Measurements from ENCODE around the gene BPIFB2.

The BPIFB2 gene

DNA sequence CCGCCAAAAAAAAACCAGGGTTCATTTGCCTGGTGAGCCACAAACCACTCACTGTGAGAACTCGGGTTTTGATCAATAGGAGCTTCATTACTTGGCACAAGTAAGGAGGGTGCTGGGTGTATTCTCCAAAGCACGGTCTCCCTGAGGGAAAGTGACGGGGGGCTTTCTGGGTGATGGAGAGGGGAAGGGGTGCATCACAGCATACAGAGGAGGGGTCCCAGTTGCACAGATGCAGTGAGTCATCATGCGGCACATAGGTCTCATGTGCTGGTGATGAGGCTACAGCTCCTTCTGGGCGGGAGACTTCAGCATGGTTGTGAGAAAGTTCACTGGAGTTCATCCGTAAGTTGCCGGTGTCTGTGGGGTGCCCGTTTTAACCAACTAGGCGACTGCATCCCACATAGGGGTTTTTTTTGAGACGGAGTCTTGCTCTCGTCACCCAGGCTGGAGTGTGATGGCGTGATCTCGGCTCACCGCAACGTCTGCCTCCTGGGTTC, 39.5 kb upstream of the BPIFB2 start:
- no peak overlapping the region for H3K4me3 ChIP-seq (ENCODE audit: low read depth, low read length)
- no peak for DNase-seq (ENCODE audit: low read depth)
- TF ChIP-seq, protein P1, sequence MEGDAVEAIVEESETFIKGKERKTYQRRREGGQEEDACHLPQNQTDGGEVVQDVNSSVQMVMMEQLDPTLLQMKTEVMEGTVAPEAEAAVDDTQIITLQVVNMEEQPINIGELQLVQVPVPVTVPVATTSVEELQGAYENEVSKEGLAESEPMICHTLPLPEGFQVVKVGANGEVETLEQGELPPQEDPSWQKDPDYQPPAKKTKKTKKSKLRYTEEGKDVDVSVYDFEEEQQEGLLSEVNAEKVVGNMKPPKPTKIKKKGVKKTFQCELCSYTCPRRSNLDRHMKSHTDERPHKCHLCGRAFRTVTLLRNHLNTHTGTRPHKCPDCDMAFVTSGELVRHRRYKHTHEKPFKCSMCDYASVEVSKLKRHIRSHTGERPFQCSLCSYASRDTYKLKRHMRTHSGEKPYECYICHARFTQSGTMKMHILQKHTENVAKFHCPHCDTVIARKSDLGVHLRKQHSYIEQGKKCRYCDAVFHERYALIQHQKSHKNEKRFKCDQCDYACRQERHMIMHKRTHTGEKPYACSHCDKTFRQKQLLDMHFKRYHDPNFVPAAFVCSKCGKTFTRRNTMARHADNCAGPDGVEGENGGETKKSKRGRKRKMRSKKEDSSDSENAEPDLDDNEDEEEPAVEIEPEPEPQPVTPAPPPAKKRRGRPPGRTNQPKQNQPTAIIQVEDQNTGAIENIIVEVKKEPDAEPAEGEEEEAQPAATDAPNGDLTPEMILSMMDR (IDR thresholded peaks at IDR 0.05; ENCODE audit: low read depth, low read length, missing control alignments) = no peak

- TF ChIP-seq, protein P1 (IDR thresholded peaks at IDR 0.05; ENCODE audit: low read depth, low read length, missing control alignments) = no peak
- no peak for DNase-seq (ENCODE audit: low read depth)
- H3K4me3 ChIP-seq (ENCODE audit: low read depth, low read length) = no peak overlapping the region
Measured at GRCh38 chr20:32968478-32969241, 38.8 kb upstream of the BPIFB2 start.

DNA sequence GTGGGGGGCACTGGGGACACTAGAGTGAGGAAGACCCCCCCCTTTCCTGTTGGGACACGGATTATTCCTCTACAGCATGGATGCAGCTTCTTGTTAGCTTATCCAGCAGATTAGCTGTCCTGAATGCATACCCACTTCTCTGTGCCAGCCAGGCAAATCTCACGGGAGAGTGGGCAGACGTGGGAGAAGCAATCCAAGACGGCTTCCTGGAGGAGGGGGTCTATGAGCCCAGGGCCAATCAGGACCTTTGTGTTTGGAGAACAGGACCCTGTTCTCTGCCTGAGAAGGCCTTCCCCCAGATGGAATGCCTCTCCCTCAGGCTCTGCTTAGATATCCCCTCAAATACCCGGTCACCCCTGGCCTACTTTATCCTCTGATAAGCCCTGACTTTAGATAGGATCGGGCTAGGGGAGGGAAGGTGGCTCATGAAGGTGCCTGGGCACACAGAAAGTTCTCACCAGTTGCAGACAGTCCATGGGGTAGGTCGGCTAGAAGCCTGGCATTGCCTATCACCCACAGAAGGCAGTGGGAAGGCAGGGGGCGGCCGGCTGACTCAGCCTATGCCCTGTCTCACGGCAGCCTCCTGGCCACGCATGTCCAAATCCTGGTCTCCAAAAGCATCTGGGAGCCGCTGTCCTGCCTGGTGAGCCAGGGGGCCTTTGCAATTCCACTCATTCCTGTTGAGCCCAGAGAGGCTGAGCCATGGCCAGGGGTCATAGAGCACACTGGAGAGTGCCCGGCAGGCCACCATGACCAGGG, 38.0 kb upstream of the BPIFB2 start:
- H3K4me3 ChIP-seq (ENCODE audit: low read depth, low read length) = no peak overlapping the region
- TF ChIP-seq, protein P1 (IDR thresholded peaks at IDR 0.05; ENCODE audit: low read depth, low read length, missing control alignments) = no peak
- no peak for DNase-seq (ENCODE audit: low read depth)

DNA sequence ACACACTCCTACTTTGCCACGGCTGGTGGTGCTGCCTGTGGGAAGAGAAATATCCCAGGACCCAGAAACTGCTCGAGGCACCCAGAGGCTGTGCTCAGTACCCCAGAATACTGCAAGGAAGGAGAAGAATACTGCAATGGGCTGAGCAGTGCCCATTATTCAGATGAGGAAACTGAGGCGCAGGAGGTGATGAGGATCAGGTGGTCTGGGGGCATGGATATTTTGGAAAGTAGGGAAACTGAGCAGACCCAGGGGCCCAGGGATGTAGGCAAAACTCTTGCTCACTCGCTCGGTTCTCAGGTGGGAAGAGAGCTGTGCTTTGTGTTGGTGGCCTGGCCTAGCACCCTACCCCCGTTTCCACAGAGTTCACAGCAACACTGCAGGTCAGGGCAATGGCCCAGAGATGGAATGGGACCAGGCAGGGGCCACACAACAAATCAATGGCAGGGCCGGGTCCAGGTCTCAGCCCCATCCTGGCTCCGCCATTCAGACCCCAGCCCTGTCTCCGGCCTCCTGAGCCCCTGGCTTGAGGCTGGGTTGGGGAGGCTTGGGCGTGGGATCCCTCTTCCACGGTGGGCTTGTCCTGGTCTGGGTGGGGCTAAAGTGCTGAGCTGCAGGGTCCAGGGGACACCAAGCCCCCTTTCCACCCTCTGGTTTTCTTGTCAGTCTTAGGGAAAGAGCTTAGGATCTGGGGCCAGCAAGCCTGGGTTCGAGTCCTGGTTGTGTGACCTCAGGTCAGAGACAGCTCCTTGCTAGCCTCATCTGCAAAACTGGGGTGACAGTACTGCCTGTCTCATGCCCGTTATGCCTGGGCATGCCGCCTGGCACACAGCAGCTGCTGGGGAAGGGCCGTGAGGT, 37.2 kb upstream of the BPIFB2 start:
- H3K4me3 ChIP-seq (ENCODE audit: low read depth, low read length) = no peak overlapping the region
- no peak for DNase-seq (ENCODE audit: low read depth)
- TF ChIP-seq, protein P1 (IDR thresholded peaks at IDR 0.05; ENCODE audit: low read depth, low read length, missing control alignments) = no peak

DNA sequence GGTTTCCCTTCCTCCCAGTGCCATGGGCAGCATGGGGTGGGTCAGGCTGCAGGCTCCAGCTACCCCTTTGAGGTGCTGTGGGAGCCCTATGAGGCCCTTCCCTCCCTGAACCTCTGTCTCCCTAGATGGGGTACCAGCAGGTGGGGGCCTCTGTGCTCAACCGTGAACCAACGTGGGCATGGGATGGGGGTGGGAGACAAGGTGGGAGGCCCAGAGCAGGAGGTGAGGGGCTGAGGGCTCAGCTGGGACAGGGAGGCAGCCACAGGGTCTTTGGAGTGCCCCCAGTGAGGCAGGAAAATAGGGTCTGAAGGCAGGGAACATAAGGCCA, 36.6 kb upstream of the BPIFB2 start:
- no peak for DNase-seq (ENCODE audit: low read depth)
- TF ChIP-seq, protein P1 (IDR thresholded peaks at IDR 0.05; ENCODE audit: low read depth, low read length, missing control alignments) = no peak
- H3K4me3 ChIP-seq (ENCODE audit: low read depth, low read length) = no peak overlapping the region

GRCh38 chr20:32971703-32972161, 35.8 kb upstream of the BPIFB2 start:
- H3K4me3 ChIP-seq (ENCODE audit: low read depth, low read length) = no peak overlapping the region
- DNase-seq (ENCODE audit: low read depth) = no peak
- TF ChIP-seq, protein P1 (IDR thresholded peaks at IDR 0.05; ENCODE audit: low read depth, low read length, missing control alignments) = no peak

Data from GM12864 (cell line).